Kidney capillary endothelial cell (primary cell): ENCODE data around the gene PURA.

Experiments
- DNase-seq: peaks from one replicate; pipeline ENCODE4 v3.0.0-alpha.2; 2018; ENCODE audit warnings: low spot score

Gene PURA

GRCh38 chr5:140159014-140159927, 45.4 kb downstream of the PURA start:
- DNase-seq: no peak

- DNase-seq: no peak
Observed at GRCh38 chr5:140162275-140162674, 48.4 kb downstream of the PURA start.

DNA sequence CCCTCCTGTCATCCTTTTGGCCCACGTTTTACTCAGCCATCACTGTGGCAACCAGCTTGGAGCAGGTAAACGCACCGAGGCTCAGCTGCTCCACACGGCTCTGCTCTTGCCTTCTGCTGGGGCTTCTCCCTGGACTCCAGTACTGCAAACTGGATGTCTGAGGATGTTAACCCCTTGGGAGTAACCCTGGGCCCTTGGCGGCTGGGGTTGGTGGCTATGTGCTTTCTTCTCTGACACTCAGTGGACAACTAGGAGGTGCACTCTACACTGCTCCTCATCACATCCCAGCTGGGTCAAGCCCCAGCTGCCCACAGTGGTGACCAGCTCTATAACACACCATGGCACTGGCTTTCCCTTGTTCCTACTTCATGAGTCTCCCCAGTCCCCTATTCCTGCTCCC, 48.9 kb downstream of the PURA start:
- DNase-seq: no peak

DNA sequence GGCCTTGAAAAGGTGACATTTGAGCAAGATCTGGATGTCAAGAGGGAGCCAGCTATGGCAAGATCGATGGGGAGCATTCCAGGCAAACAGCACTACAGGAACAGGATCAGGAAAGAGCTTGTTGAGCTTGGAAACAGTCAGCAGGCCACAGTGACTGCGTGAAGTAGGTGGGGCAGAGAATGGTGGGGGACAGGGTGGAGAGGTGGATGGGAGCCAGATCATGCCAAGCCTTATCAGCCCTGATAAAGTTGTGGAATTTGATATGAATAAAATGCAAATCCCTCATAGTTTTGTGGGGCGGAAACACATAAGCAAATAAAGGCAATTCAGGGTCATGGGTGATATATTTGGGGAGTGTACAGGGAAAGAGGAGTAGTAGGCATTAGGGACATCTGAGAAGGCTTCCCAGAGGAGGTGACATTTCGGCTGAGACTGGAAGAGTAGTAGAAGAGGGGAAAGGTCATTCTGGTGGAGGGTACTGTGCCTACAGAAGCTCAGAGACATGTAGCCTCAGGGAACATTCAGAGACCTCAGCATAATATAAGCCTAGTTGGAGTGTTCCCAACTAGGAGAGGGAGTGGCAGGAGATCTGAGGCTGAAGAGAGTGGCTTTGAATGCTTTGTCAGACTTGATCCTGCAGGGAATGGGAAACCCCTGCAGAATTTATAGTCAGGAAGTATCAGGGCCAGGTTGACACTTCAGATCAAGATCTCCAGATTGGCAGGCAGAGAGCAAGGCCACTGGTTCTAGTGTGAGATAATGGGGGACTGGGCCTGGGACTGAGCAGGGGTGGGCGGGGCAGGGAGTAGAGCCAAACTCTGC, 51.4 kb downstream of the PURA start:
- DNase-seq: no peak

DNA sequence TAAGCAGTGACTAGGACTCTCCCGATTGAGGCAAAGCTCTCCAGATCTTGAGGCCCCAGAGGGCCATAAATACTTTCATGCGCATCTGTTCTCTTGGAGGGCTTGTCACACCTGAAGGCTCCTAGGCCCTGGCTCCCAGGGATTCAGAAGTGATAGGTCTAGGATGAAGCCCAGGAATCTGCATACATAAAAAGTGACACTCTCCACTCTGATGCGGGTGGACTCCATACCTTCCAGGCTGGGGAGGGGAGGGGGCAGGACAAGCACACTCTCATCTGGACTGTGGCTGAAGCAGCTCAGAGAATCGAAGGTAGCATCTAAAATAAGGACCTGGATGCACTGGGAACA, 52.0 kb downstream of the PURA start:
- no peak for DNase-seq

GRCh38 chr5:140166911-140167310, 53.0 kb downstream of the PURA start:
- no peak for DNase-seq

- no peak for DNase-seq
Observed at GRCh38 chr5:140168371-140168770, 54.5 kb downstream of the PURA start.

- DNase-seq: no peak
Observed at GRCh38 chr5:140169410-140169809, 55.5 kb downstream of the PURA start.

- no peak for DNase-seq
Observed at GRCh38 chr5:140172483-140172882, 58.6 kb downstream of the PURA start.

GRCh38 chr5:140174014-140174413, 60.1 kb downstream of the PURA start:
- no peak for DNase-seq

GRCh38 chr5:140174465-140175366, 60.8 kb downstream of the PURA start, which contains the start of gene CYSTM1:
CYSTM1 (plus strand) TSS chr5:140175188; CDS start chr5:140194466, 19,278 bp downstream.
- DNase-seq: peak; percentile 87
